Measurements from ENCODE around the gene SERINC5.

SERINC5 gene

DNA sequence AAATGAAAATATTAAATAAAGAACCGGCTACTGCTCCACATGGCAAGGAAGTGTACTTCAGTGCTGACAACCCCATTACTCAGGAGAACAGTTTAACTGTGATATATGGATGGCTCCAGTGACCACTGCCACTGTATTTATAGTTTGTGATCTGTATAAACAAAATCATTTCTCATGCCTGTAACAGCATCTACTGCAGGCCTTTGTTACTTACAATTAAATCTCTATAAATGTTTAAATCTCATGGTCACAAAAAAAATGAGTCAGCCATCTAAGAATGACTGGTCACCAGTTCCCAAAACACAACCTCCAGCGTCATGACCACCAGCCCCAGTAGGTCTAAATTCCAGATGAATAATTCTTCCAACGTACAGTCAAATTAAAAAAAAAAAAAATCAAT, 24.6 kb downstream of the SERINC5 start:
- DNase-seq (ENCODE audit: low spot score) = no peak
- TF ChIP-seq, protein P1, sequence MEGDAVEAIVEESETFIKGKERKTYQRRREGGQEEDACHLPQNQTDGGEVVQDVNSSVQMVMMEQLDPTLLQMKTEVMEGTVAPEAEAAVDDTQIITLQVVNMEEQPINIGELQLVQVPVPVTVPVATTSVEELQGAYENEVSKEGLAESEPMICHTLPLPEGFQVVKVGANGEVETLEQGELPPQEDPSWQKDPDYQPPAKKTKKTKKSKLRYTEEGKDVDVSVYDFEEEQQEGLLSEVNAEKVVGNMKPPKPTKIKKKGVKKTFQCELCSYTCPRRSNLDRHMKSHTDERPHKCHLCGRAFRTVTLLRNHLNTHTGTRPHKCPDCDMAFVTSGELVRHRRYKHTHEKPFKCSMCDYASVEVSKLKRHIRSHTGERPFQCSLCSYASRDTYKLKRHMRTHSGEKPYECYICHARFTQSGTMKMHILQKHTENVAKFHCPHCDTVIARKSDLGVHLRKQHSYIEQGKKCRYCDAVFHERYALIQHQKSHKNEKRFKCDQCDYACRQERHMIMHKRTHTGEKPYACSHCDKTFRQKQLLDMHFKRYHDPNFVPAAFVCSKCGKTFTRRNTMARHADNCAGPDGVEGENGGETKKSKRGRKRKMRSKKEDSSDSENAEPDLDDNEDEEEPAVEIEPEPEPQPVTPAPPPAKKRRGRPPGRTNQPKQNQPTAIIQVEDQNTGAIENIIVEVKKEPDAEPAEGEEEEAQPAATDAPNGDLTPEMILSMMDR (IDR thresholded peaks at IDR 0.05; ENCODE audit: borderline replicate concordance, control extremely low read depth, extremely low read depth, insufficient read depth, missing control alignments) = no peak
- in situ Hi-C loops (cut with MboI; ENCODE audit: low sequenced_read_pairs, unreplicated experiment) = no loop called here

- in situ Hi-C loops (cut with MboI; ENCODE audit: low sequenced_read_pairs, unreplicated experiment) = no loop called here
- DNase-seq (ENCODE audit: low spot score) = no peak
- TF ChIP-seq, protein P1 (IDR thresholded peaks at IDR 0.05; ENCODE audit: borderline replicate concordance, control extremely low read depth, extremely low read depth, insufficient read depth, missing control alignments) = no peak
Measured at GRCh38 chr5:80230269-80230992, 25.4 kb downstream of the SERINC5 start.

DNA sequence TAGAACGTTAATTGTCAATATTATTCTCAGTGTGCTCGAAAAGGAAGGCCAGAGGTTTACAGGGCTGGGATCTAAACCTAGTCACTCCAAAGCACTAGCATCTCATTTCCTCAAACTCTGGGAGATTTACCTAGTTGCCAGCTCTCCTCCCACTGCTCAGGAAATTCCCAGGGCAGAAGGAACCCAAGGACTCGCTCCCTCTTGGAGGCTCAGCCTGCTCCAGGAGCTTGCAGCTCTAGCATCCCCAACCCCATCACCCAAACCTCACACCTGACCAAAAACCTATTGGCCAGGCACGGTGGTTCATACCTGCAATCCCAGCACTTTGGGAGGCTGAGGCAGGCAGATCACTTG, 26.0 kb downstream of the SERINC5 start:
- TF ChIP-seq, protein P1 (IDR thresholded peaks at IDR 0.05; ENCODE audit: borderline replicate concordance, control extremely low read depth, extremely low read depth, insufficient read depth, missing control alignments) = no peak
- in situ Hi-C loops (cut with MboI; ENCODE audit: low sequenced_read_pairs, unreplicated experiment) = no loop called here
- no peak for DNase-seq (ENCODE audit: low spot score)

DNA sequence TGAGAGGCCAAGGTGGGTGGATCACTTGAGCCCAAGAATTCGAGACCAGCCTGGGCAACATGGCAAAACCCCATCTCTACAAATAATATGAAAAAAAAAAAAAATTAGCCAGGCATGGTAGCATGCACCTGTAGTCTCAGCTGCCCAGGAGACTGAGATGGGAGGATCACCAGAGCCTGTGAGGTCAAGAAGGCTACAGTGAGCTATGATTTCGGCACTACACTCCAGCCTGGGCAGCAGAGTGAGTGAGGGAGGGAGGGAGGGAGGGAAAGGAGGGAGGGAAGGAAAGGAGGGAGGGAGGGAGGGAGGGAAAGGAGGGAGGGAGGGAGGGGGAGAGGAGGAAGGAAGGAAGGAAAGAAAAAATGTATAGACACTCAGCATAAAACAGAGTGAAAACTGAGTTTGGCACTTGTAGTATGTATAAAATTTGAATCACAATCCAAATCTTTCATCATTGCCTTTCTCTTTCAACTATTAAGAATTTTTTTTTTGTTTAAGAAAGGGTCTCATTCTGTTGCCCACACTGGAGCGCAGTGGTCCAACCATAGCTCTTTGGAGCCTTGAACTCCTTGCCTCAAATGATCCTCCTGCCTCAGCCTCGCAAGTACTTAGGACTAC, 27.8 kb downstream of the SERINC5 start:
- TF ChIP-seq, protein P1 (IDR thresholded peaks at IDR 0.05; ENCODE audit: borderline replicate concordance, control extremely low read depth, extremely low read depth, insufficient read depth, missing control alignments) = no peak
- in situ Hi-C loops (cut with MboI; ENCODE audit: low sequenced_read_pairs, unreplicated experiment) = no loop called here

GRCh38 chr5:80225934-80226326, 29.9 kb downstream of the SERINC5 start:
- TF ChIP-seq, protein P1 (IDR thresholded peaks at IDR 0.05; ENCODE audit: borderline replicate concordance, control extremely low read depth, extremely low read depth, insufficient read depth, missing control alignments) = no peak
- in situ Hi-C loops (cut with MboI; ENCODE audit: low sequenced_read_pairs, unreplicated experiment) = no loop called here
- DNase-seq (ENCODE audit: low spot score) = no peak

More for the DNA sequence above, 27.8 kb downstream of the SERINC5 start:
- DNase-seq (ENCODE audit: low spot score) = no peak

DNA sequence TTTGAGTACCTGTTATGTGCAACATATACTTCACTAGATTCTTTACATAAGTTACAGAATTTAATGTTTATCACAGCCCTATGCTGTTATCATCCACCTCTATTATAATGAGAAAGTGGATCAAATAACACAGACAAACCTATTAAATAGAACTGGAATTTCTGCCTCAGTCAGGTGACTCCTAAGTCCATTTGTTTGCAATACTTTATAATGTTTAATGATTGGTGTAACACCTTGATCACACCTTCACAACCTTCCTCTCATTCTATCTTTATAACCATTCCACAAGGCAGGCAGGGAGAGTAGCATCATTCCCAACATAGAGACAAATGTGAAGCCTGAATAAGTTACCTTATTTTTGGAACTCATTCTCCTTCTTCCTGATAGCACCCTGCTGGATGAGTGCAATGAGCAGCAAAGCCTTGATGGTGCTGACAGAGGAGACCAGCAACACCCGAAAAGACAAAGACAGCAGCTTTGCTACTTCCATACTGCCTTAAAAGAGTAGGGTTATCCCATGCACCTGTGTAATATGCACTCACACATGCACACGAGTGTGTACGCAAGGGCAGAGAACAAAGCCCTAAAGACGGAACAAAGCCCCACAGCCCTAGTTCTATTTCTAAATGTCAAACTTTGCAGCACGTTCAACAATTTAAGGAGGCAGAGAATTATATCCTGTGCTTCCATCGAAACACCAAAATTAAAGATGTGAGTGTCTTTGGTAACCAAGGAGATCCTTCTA, 30.5 kb downstream of the SERINC5 start:
- in situ Hi-C loops (cut with MboI; ENCODE audit: low sequenced_read_pairs, unreplicated experiment) = no loop called here
- DNase-seq (ENCODE audit: low spot score) = no peak
- TF ChIP-seq, protein P1 (IDR thresholded peaks at IDR 0.05; ENCODE audit: borderline replicate concordance, control extremely low read depth, extremely low read depth, insufficient read depth, missing control alignments) = no peak

All from GM13976 (cell line).